Activated CD4-positive, alpha-beta T cell treated with anti-CD3 and anti-CD28 coated beads, Interleukin-2, amount 10 ng/mL, durations not matched to agents 7 days and 5 days (primary cell): ENCODE results near the gene CLHC1. TPM values are rescaled to one million over a fixed set of nuclear protein-coding genes. Genes with fewer than 3 reads are reported as not detected.
A peak's percentile ranks its signal among the peaks of the same experiment; 100 is the strongest.

Experiments
- CTCF ChIA-PET: fragments of 350-600 bp; sonication (Branson Sonifier 250); formaldehyde crosslinking; loops from one replicate; lab custom pipeline; 2021; ENCODE audit warnings: antibody characterized with exemption; lab: Charles Lee
- POLR2A ChIA-PET: fragments of 350-600 bp; sonication (Branson Sonifier 250); formaldehyde crosslinking; loops from one replicate; lab custom pipeline; 2021; ENCODE audit warnings: antibody characterized with exemption; lab: Charles Lee
- DNase-seq: peaks from one replicate; pipeline ENCODE4 v3.0.0-alpha.2; 2020
- H3K27ac Mint-ChIP-seq: one replicate; pipeline ENCODE4 v1.8.0; 2021; ENCODE audit warnings: mild to moderate bottlenecking, moderate library complexity, mixed read lengths
- H3K27me3 Mint-ChIP-seq: one replicate; pipeline ENCODE4 v1.8.0; 2021; ENCODE audit warnings: mixed read lengths
- H3K36me3 Mint-ChIP-seq: one replicate; pipeline ENCODE4 v1.8.0; 2021; ENCODE audit warnings: low read depth, mixed read lengths
- H3K4me1 Mint-ChIP-seq: one replicate; pipeline ENCODE4 v1.8.0; 2021; ENCODE audit warnings: mixed read lengths
- H3K4me3 Mint-ChIP-seq: one replicate; pipeline ENCODE4 v1.8.0; 2021; ENCODE audit warnings: mild to moderate bottlenecking, moderate library complexity, mixed read lengths
- H3K9me3 Mint-ChIP-seq: one replicate; pipeline ENCODE4 v1.8.0; 2021; ENCODE audit warnings: mixed read lengths
- total RNA-seq, 2 experiments: library from RNA; stranded (reverse); gene quantifications; one replicate each; pipeline ENCODE4 v1.2.3, GENCODE V29; 2021

The CLHC1 gene
- total RNA-seq, 2 experiments from 2014 or later: 9.6 to 11.2 TPM

GRCh38 chr2:55176094-55176415 lies 56.0 kb downstream of the CLHC1 start:
- Mint-ChIP-seq H3K36me3 (no peaks in the 10 kb centered on the region), H3K4me1 (peaks cover 2% of the 10 kb centered on the region), H3K27me3 (no peaks in the 10 kb centered on the region), H3K4me3 (no peak overlapping the region), H3K9me3 (no peaks in the 10 kb centered on the region), H3K27ac (no peak overlapping the region)
- ChIA-PET CTCF (interaction anchor here (1.0 to 1.8 kb wide), 4 partner anchors 9 to 282 kb away, joined by 3 to 6 read pairs (median 4); no protein-coding TSS in a partner anchor), POLR2A (no interaction called here)
- DNase-seq: no peak

- Mint-ChIP-seq H3K9me3 (no peaks in the 10 kb centered on the region), H3K4me1 (peaks cover 2% of the 10 kb centered on the region), H3K4me3 (no peak overlapping the region), H3K36me3 (no peaks in the 10 kb centered on the region), H3K27me3 (no peaks in the 10 kb centered on the region), H3K27ac (no peak overlapping the region)
- CTCF ChIA-PET: interaction anchor here (1.0 to 1.8 kb wide), 4 partner anchors 10 to 281 kb away, joined by 3 to 6 read pairs (median 4); no protein-coding TSS in a partner anchor
- DNase-seq: peak; percentile 26
- POLR2A ChIA-PET: no interaction called here
Observed at GRCh38 chr2:55175254-55176093, 56.6 kb downstream of the CLHC1 start.

- CTCF ChIA-PET: interaction anchor here (0.7 to 1.8 kb wide), 2 partner anchors 40 to 125 kb away, joined by 4 to 6 read pairs; no protein-coding TSS in a partner anchor
- no peak overlapping the region for H3K4me3 Mint-ChIP-seq
- no peaks in the 10 kb centered on the region for H3K9me3 Mint-ChIP-seq
- no peak for DNase-seq
- no peaks in the 10 kb centered on the region for H3K27me3 Mint-ChIP-seq
- POLR2A ChIA-PET: interaction anchor here (0.6 kb wide), 1 partner anchor 212 kb away, joined by 3 read pairs; no protein-coding TSS in a partner anchor
- H3K36me3 Mint-ChIP-seq: no peaks in the 10 kb centered on the region
- no peak overlapping the region for H3K27ac Mint-ChIP-seq
- H3K4me1 Mint-ChIP-seq: peaks cover 2% of the 10 kb centered on the region
Observed at GRCh38 chr2:55173438-55174054, 58.5 kb downstream of the CLHC1 start.

GRCh38 chr2:55169915-55170314 lies 62.2 kb downstream of the CLHC1 start:
- POLR2A ChIA-PET: no interaction called here
- CTCF ChIA-PET: interaction anchor here (0.6 kb wide), 2 partner anchors 35 to 89 kb away, joined by 3 to 6 read pairs; no protein-coding TSS in a partner anchor

GRCh38 chr2:55169359-55169758 lies 62.7 kb downstream of the CLHC1 start:
- POLR2A ChIA-PET: no interaction called here

More at GRCh38 chr2:55169915-55170314, 62.2 kb downstream of the CLHC1 start:
- Mint-ChIP-seq H3K4me3 (no peak overlapping the region), H3K4me1 (no peaks in the 10 kb centered on the region), H3K27me3 (no peaks in the 10 kb centered on the region), H3K9me3 (no peaks in the 10 kb centered on the region), H3K27ac (no peak overlapping the region), H3K36me3 (no peaks in the 10 kb centered on the region)
- no peak for DNase-seq

GRCh38 chr2:55168221-55169154 lies 63.6 kb downstream of the CLHC1 start:
- H3K4me3 Mint-ChIP-seq: no peak overlapping the region
- ChIA-PET POLR2A (no interaction called here), CTCF (interaction anchor here (0.5 to 1.0 kb wide), 4 partner anchors 10 to 105 kb away, joined by 3 to 5 read pairs (median 3); no protein-coding TSS in a partner anchor)
- no peaks in the 10 kb centered on the region for H3K27me3 Mint-ChIP-seq
- no peak overlapping the region for H3K27ac Mint-ChIP-seq
- no peaks in the 10 kb centered on the region for H3K36me3 Mint-ChIP-seq
- peak; percentile 48 for DNase-seq
- H3K4me1 Mint-ChIP-seq: no peaks in the 10 kb centered on the region
- no peaks in the 10 kb centered on the region for H3K9me3 Mint-ChIP-seq

More at GRCh38 chr2:55169359-55169758, 62.7 kb downstream of the CLHC1 start:
- no peak overlapping the region for H3K4me3 Mint-ChIP-seq
- H3K4me1 Mint-ChIP-seq: no peaks in the 10 kb centered on the region
- H3K27me3 Mint-ChIP-seq: no peaks in the 10 kb centered on the region
- DNase-seq: no peak
- H3K9me3 Mint-ChIP-seq: no peaks in the 10 kb centered on the region
- CTCF ChIA-PET: interaction anchor here (0.6 kb wide), 2 partner anchors 35 to 90 kb away, joined by 3 to 6 read pairs; no protein-coding TSS in a partner anchor
- H3K27ac Mint-ChIP-seq: no peak overlapping the region
- no peaks in the 10 kb centered on the region for H3K36me3 Mint-ChIP-seq

GRCh38 chr2:55165626-55166025 lies 66.5 kb downstream of the CLHC1 start:
- no peak overlapping the region for H3K27ac Mint-ChIP-seq
- no peak for DNase-seq
- no peak overlapping the region for H3K4me3 Mint-ChIP-seq
- no peaks in the 10 kb centered on the region for H3K9me3 Mint-ChIP-seq
- H3K36me3 Mint-ChIP-seq: no peaks in the 10 kb centered on the region
- POLR2A ChIA-PET: no interaction called here
- H3K4me1 Mint-ChIP-seq: no peaks in the 10 kb centered on the region
- H3K27me3 Mint-ChIP-seq: no peaks in the 10 kb centered on the region
- CTCF ChIA-PET: no interaction called here

- Mint-ChIP-seq H3K27ac (no peak overlapping the region), H3K9me3 (no peaks in the 10 kb centered on the region), H3K4me3 (no peak overlapping the region), H3K4me1 (no peaks in the 10 kb centered on the region), H3K27me3 (no peaks in the 10 kb centered on the region), H3K36me3 (no peaks in the 10 kb centered on the region)
- ChIA-PET CTCF (no interaction called here), POLR2A (no interaction called here)
- no peak for DNase-seq
Observed at GRCh38 chr2:55164534-55165480, 67.3 kb downstream of the CLHC1 start.

GRCh38 chr2:55163941-55164390 lies 68.1 kb downstream of the CLHC1 start:
- Mint-ChIP-seq H3K27me3 (no peaks in the 10 kb centered on the region), H3K4me3 (no peak overlapping the region), H3K9me3 (no peaks in the 10 kb centered on the region), H3K36me3 (no peaks in the 10 kb centered on the region), H3K4me1 (no peaks in the 10 kb centered on the region), H3K27ac (no peak overlapping the region)
- CTCF ChIA-PET: no interaction called here
- POLR2A ChIA-PET: no interaction called here
- DNase-seq: no peak

GRCh38 chr2:55163274-55163721 lies 68.8 kb downstream of the CLHC1 start:
- Mint-ChIP-seq H3K4me1 (no peaks in the 10 kb centered on the region), H3K4me3 (no peak overlapping the region), H3K27me3 (no peaks in the 10 kb centered on the region), H3K36me3 (no peaks in the 10 kb centered on the region), H3K27ac (no peak overlapping the region), H3K9me3 (no peaks in the 10 kb centered on the region)
- no peak for DNase-seq
- CTCF ChIA-PET: no interaction called here
- POLR2A ChIA-PET: no interaction called here

GRCh38 chr2:55162284-55163006 lies 69.6 kb downstream of the CLHC1 start:
- no peak for DNase-seq
- Mint-ChIP-seq H3K4me3 (no peak overlapping the region), H3K9me3 (no peaks in the 10 kb centered on the region), H3K27ac (no peak overlapping the region), H3K27me3 (no peaks in the 10 kb centered on the region), H3K4me1 (peaks cover 3% of the 10 kb centered on the region), H3K36me3 (no peaks in the 10 kb centered on the region)
- POLR2A ChIA-PET: no interaction called here
- CTCF ChIA-PET: no interaction called here
